HG03575 (cell line): ENCODE measurements around the gene PYGB.

ENCODE experiments used
- ATAC-seq: cut with Tn5 transposase; IDR thresholded peaks from one replicate; pipeline ENCODE4 v1.9.1; 2021; ENCODE audit not compliant: unreplicated experiment, insufficient number of reproducible peaks, low FRiP score; ENCODE audit errors: extremely low read depth

PYGB gene

GRCh38 chr20:25276533-25277050 lies 28.7 kb downstream of the PYGB start:
- ATAC-seq, result no peak

- no peak for ATAC-seq
Observed at GRCh38 chr20:25277051-25277801, 29.3 kb downstream of the PYGB start.

- ATAC-seq, result no peak
Observed at GRCh38 chr20:25277941-25278521, 30.1 kb downstream of the PYGB start.

DNA sequence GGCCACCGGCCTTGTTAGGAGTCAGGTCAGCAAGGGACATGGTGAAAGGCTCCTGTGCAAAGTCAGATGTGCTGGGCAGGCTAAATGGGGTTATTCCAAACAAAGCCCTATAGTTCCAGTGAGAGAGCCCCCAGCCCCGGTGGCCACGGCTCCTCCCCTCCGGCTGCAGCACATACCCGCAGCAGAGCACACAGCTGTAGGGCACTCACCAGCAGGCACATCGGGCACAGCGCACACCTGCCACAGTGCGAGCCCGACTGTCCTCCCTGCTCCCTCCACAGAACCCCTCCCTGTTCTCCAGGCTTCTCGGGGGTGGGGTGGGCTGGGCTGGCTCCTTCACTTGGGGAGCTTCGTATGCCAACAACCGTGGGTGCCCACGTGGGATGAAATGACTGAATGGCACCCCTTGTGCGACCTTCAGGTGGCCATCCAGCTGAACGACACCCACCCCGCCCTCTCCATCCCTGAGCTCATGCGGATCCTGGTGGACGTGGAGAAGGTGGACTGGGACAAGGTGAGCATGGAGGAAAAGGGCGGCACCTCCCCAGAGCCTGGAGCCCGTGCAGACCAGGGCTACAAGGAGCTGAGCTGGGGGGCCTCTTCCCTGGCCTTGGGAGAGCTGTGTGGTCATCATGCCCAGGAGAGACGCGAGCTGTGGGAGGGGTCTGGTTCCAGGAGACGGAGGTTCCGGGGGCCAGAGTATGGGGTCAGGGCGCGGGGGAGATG lies 30.9 kb downstream of the PYGB start:
- ATAC-seq, result no peak

DNA sequence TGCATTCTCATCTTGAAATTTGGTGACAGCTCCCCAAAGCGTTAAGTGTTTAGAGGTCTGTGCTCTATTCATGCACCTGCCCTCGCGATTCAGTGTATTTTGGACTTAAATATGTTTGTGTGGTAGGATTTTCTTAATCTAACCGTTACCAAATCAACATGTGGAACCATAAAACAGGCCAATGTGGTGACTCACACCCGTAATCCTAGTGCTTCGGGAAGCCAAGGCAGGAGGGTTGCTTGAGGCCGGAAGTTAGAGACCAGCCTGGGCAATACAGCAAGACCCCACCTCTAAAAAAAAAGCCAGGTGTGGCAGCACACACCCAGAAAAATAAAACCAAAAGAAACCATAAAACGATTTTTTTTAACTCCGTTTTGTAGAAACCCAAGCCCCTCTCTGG lies 31.5 kb downstream of the PYGB start:
- ATAC-seq, result no peak

- ATAC-seq, result no peak
Observed at GRCh38 chr20:25280051-25280573, 32.2 kb downstream of the PYGB start.

DNA sequence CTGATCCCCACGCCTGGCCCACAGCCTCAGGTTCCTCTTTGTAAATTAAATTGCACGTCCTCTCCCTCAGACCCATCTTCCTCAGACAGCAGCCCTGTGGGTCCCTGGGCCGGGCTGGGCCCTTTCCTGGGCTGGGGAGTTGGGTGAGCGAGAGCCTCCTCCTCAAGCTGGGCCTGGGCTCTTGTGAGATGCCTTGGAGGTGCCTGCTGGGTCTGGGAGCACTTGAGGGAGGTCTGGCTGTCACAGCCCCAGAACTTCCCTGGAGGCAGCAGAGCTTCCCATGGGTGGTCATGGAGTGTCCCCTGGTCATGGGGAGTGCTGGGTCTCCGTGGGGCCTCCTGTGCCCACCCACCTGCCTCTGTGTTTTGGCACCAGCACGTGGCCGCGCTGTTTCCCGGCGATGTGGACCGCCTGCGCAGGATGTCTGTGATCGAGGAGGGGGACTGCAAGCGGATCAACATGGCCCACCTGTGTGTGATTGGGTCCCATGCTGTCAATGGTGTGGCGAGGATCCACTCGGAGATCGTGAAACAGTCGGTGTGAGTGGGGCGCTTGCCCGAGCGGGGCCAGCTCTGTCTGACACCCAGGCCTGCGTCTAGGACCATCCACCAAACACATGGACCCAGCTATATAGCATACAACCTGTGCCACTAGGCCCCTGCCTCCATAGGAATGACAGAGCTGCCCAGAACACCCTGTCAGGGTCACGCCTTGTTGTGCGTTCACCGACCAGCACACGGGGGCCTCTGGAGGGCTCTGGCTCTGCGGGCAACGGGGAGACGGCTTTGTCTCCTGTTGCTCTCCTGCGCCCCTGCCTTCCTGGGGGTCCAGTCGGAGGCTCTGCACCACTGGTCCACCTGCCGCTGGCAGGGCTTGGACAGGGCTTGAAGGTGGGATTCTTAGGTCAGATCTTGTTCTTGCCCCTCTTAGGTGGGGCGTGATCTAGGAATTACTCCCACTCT lies 33.0 kb downstream of the PYGB start:
- no peak for ATAC-seq

DNA sequence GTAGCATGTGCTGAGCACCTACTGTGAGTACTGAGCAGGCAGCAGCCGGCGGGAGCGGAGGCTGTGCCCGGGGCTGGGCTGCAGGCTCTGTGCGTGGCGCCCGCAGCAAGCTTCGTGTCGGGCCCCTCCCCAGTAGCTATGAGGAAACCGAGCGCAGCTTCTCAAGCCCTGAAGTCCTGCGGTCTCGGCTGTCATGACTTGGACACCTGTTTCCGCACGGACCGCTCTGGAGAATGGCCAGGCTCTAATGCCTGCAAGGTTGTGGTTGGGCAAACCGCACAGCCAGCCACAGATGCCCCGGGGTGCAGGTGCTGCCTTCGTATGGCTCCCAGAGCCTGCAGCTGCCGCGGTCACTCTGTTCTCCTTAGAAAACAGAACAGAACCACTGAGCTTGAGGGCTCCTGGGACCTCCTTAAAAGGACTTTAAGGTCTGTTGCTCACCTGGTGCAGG lies 33.7 kb downstream of the PYGB start:
- ATAC-seq, result no peak

DNA sequence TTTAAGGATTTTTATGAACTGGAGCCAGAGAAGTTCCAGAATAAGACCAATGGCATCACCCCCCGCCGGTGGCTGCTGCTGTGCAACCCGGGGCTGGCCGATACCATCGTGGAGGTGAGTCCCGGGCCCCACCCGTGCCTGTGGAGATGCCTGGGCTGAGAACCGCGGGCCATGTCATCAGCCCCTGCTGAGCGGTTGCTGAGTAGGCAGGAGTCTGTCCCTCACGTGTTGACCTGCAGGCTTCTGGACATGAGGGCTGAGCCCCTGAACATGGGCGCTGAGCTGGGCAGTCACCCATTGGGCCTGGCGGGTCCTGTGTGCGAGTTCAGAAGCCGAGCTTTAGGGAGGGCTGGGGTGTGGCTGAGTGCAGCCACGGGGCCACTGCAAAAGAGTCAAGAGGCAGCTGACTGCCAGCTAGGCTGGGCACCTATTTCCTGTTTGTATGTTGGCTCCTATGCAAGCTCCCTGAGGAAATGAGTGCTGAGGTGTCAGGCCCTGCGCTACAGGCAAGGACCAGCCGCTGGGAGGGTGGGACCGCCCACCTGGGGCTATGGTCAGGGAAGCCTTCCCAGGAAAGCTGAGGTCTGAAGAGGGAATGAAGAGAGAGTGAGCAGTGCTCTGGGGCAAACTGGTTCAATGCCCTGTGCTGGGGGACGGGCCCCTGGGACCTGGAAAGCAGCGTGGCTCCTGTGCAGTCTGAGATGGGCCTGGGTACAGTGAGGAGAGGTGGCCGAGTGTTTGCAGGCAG lies 34.3 kb downstream of the PYGB start:
- no peak for ATAC-seq

DNA sequence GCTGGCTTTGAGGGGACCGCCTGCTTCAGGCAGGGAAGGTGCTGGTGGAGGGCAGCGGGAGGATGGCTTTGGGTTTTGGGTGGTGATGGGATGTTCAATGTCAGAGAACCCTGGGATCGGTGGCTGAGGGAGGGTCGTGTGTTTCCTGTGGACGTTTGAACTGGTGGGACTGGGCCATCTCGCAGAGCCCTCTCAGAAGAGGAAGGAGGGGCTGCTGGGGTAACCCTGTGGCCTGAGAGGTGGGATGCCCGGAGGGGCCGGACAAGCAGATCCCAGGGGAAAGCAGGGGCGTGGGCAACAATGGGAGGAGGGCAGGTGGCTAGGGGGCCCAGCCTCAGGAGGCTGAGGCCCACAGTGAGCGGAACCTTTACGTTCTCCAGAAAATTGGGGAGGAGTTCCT lies 34.9 kb downstream of the PYGB start:
- ATAC-seq, result no peak

- ATAC-seq, result no peak
Observed at GRCh38 chr20:25283221-25283951, 35.5 kb downstream of the PYGB start.

GRCh38 chr20:25284131-25284601 lies 36.3 kb downstream of the PYGB start:
- no peak for ATAC-seq

DNA sequence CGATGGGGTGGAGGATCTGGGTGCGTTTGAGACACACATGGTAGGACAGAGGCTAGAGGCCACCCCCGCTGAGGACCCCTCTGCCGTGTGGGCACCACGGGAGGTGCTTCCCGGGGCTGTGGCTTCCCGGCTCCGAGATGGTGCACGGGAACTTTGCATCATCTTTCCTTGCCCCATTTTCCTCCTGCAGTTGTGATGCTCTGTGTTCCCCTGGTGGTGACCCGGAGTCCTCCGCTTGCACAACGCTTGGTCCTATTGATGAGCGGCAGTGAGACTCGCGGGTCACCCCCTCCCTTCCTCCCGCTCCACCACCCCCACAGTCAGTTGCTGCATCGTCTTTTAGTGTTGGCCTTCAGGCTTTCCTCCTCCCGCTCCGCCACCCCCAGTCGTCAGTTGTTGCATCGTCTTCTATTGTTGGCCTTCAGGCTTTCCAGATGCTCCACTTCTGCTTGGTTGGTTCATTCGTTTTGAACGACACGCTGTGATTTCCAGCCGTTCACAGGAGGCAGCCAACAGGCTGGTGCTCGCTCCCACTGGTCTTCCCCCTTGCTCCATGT lies 37.3 kb downstream of the PYGB start:
- ATAC-seq, result no peak

GRCh38 chr20:25285856-25286798 lies 38.2 kb downstream of the PYGB start:
- ATAC-seq, result no peak

GRCh38 chr20:25286917-25287316 lies 39.0 kb downstream of the PYGB start:
- no peak for ATAC-seq
